ENCODE results near the gene PRKCA.
"Not testable (repeated sequence)": the region's sequence is repeated elsewhere in the genome, so short reads cannot be mapped to it uniquely, and the experiment has no call there.

The PRKCA gene

DNA sequence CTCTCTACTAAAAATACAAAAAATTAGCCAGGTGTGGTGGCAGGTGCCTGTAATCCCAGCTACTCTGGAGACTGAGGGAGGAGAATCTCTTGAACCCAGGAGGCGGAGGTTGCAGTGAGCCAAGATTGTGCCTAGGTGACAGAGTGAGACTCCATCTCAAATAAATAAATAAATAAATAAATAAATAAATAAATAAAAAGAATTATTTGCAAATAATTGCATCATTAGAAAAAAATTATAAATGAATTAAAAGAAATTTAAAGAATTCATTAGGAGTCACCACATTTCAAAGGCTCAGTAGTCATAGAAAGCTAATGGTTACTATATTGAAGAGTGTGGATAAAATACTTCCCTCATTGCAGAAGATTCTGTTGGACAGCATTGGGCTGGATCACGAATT, 322.2 kb downstream of the PRKCA start:
- not testable (repeated sequence) for H3K27me3 Mint-ChIP-seq, DNase-seq, H3K9me3 Mint-ChIP-seq, H3K4me3 Mint-ChIP-seq, H3K27ac Mint-ChIP-seq, ATAC-seq
- Mint-ChIP-seq H3K4me1 (peaks cover 27% of the 10 kb centered on the region), H3K36me3 (ENCODE audit: low read depth) (peaks cover 16% of the 10 kb centered on the region)

GRCh38 chr17:66625311-66625767, 322.9 kb downstream of the PRKCA start:
- ATAC-seq (no peak), DNase-seq (no peak)
- Mint-ChIP-seq H3K27me3 (no peaks in the 10 kb centered on the region), H3K9me3 (no peaks in the 10 kb centered on the region), H3K36me3 (ENCODE audit: low read depth) (peaks cover 16% of the 10 kb centered on the region), H3K4me3 (no peak overlapping the region), H3K27ac (peak overlapping the region; percentile 19), H3K4me1 (peaks cover 28% of the 10 kb centered on the region)

DNA sequence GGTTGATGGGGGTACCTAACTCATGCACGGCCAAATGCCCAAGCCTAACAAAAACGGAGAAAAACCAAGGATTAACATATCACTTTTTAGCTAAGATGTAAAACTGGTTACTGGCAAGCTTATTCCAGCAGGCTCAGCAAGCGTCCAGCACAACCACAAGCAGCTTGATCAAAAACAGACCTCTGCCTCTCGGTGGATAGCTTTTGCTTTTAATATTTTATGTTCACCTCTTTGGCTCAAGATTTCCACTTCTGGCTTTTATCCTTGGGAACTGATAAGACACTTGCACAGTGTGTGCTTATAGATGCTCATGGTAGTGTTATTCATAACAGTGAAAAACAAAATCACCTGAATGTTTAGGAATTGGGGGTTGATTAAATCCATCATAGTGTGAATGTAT, 325.6 kb downstream of the PRKCA start:
- ATAC-seq = no peak
- Mint-ChIP-seq H3K27ac (no peak overlapping the region), H3K4me3 (no peak overlapping the region), H3K4me1 (peaks cover 38% of the 10 kb centered on the region), H3K36me3 (ENCODE audit: low read depth) (peaks cover 3% of the 10 kb centered on the region), H3K27me3 (no peaks in the 10 kb centered on the region), H3K9me3 (no peaks in the 10 kb centered on the region)
- no peak for DNase-seq

DNA sequence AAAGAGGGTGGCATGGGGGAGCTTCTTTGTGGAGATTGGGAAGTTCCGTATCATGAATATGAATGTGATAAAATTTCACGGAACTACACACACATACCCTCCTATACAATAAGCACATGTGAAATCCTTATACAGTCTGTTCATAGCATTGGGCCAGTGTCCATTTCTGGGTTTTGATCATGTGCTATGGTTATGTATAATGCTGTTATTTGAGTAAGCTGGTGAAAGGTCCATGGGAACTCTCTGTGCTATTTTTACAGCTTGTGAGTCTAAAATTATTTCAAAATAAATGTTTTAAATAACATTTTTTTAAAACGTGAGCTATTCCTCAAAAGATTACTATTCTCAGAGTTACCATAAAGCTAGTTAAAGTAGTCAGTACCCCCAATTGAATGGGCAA, 327.3 kb downstream of the PRKCA start:
- ATAC-seq (no peak), DNase-seq (no peak)
- Mint-ChIP-seq H3K4me3 (no peak overlapping the region), H3K27me3 (no peaks in the 10 kb centered on the region), H3K36me3 (ENCODE audit: low read depth) (peaks cover 3% of the 10 kb centered on the region), H3K9me3 (no peaks in the 10 kb centered on the region), H3K4me1 (peaks cover 45% of the 10 kb centered on the region), H3K27ac (no peak overlapping the region)

DNA sequence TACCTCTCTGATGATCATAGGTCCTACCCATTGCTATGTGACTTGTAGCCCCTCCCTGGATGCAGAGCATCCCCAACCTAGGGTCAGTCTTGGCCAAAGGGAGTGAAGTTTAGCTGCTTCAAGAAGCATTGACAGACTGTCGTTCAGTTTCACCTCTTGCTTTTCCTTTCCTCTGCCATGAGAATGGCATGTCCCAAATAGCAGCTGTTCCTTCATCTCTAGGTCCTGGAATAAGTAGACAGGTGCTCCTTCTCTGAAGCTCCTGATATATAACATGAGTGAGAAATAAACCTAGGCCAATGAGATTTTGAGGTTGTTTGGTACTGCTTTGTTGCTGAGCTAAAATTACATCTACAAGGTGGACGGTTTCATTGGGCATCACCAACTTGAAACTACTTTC, 328.0 kb downstream of the PRKCA start:
- DNase-seq (no peak), ATAC-seq (no peak)
- Mint-ChIP-seq H3K36me3 (ENCODE audit: low read depth) (peaks cover 3% of the 10 kb centered on the region), H3K27me3 (no peaks in the 10 kb centered on the region), H3K4me3 (no peak overlapping the region), H3K4me1 (peaks cover 47% of the 10 kb centered on the region), H3K27ac (no peak overlapping the region), H3K9me3 (no peaks in the 10 kb centered on the region)

DNA sequence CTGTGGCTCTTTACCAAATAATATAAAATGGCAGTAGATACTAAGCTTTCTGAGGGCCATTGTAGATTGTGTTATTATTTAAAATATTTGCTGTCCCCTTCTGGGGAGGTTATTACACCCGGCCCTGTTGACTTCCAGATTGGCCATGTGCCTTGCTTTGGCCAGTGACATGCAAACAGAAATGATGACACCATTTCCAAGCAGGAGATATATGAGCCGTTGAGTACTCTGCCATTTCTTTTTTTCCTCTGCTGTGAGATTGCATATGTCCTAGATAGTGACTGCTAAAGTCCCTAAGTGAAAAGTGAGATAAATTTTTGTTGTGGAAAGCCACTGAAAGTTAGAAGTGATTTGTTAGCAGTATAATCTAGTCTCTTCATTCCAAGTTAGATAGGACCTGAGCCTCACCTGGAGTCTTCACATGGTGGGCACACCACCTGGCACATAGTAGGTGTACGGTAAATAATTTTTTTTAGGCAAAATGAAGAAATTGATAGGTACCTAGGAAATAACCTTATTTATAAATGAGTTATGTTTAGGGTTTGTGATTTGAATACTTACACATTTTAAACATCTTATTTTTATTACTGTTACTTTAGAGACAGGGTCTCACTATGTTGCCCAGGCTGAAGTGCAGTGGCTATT, 328.5 kb downstream of the PRKCA start:
- Mint-ChIP-seq H3K27me3 (no peaks in the 10 kb centered on the region), H3K27ac (no peak overlapping the region), H3K4me3 (no peak overlapping the region), H3K4me1 (peaks cover 53% of the 10 kb centered on the region), H3K9me3 (no peaks in the 10 kb centered on the region), H3K36me3 (ENCODE audit: low read depth) (peaks cover 3% of the 10 kb centered on the region)
- ATAC-seq (no peak), DNase-seq (no peak)

GRCh38 chr17:66632731-66633130, 330.3 kb downstream of the PRKCA start:
- ATAC-seq (no peak), DNase-seq (no peak)
- H3K4me3 Mint-ChIP-seq = peak overlapping the region; percentile 1
- H3K36me3 Mint-ChIP-seq (ENCODE audit: low read depth) = peaks cover 3% of the 10 kb centered on the region
- H3K27ac Mint-ChIP-seq = peak overlapping the region; percentile 84
- H3K27me3 Mint-ChIP-seq = no peaks in the 10 kb centered on the region
- peaks cover 62% of the 10 kb centered on the region for H3K4me1 Mint-ChIP-seq
- H3K9me3 Mint-ChIP-seq = no peaks in the 10 kb centered on the region

DNA sequence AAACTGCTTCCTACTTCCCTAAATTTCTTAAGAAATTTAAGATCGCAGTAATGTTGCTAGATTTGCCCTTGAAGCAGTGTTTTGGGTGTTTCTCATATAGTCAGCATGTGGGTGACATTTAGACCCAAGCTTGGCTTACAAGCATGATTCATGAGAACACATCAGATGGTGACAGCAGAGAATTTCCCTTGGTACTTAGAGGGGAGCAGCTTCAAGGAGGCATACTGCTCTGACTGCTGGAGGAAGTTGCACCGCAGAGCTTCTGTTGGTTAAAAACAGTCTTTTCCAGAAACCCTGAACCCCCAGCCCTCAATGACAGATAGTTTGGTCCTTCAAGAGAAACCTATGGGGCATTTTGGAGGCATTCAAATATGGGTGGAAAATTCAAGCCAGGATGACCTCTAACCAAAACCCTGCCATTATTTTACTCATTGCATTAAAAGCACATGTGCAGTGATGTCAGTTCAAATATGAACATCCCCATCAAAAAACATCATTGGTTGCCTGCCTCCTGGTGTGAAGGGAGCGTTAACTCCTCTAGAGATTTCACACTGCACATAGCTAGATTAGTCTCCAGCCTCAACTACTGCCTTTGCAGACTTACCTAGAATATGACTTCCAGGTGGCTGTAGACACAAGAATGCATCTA, 331.0 kb downstream of the PRKCA start:
- no peaks in the 10 kb centered on the region for H3K27me3 Mint-ChIP-seq
- peaks cover 66% of the 10 kb centered on the region for H3K4me1 Mint-ChIP-seq
- H3K4me3 Mint-ChIP-seq = peak overlapping the region; percentile 15
- ATAC-seq (peak; percentile 98), DNase-seq (peak; percentile 51)
- H3K36me3 Mint-ChIP-seq (ENCODE audit: low read depth) = peaks cover 3% of the 10 kb centered on the region
- H3K27ac Mint-ChIP-seq = peak overlapping the region; percentile 84
- no peaks in the 10 kb centered on the region for H3K9me3 Mint-ChIP-seq

DNA sequence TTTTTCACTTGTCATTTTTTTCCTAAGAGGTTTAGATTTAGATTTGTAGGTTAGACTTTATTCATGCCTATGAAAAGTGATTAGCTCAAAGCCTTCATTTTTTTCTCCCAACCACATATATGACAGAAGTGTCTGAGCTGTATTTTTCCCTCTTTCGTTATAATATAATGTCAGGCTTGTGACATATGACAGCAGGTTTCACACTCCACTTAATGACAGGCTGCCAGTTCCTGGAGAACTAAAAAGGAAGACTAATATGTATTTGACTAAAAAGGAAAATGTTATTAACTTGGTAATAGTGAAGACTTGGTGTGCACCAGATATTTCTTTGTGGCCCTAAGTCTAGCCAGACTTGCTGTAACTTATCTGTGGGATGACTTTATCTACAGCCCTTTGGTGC, 331.8 kb downstream of the PRKCA start:
- no peaks in the 10 kb centered on the region for H3K9me3 Mint-ChIP-seq
- DNase-seq (no peak), ATAC-seq (no peak)
- no peak overlapping the region for H3K4me3 Mint-ChIP-seq
- H3K36me3 Mint-ChIP-seq (ENCODE audit: low read depth) = peaks cover 3% of the 10 kb centered on the region
- peaks cover 73% of the 10 kb centered on the region for H3K4me1 Mint-ChIP-seq
- H3K27me3 Mint-ChIP-seq = no peaks in the 10 kb centered on the region
- H3K27ac Mint-ChIP-seq = peak overlapping the region; percentile 84

DNA sequence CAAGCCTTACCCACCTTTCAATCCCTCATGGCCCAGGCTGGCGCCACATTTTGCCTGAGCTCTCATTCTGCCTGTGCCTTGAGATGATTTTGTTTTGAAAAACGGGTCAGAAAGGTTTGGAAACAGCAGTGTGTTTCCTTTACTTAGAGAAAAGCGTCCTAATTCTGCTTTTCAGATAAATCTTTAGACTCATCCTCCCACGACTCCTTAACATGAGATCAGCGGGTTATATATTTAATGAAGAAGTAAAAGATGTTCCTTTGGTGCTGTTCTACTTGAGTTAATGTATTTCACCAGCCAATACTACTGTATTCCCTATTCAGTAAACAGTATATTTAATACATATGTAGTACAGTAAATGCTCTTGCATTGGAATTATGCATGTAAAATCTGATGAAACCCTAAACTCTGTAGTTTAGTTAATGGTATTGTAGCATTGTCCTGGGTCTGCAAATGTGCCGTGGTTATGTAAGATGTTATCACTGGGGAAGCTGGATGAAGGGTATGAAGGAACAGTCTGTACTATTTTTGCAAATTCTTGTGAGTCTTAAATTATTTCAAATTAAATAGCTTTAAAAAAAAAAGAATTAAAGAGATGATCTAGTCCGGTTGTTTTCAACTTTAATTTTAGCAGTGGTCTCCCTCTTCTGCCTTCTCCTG, 333.1 kb downstream of the PRKCA start:
- Mint-ChIP-seq H3K4me1 (peaks cover 72% of the 10 kb centered on the region), H3K9me3 (no peaks in the 10 kb centered on the region), H3K27me3 (no peaks in the 10 kb centered on the region), H3K36me3 (ENCODE audit: low read depth) (peaks cover 3% of the 10 kb centered on the region), H3K27ac (peak overlapping the region; percentile 84), H3K4me3 (no peak overlapping the region)
- ATAC-seq (no peak), DNase-seq (no peak)

DNA sequence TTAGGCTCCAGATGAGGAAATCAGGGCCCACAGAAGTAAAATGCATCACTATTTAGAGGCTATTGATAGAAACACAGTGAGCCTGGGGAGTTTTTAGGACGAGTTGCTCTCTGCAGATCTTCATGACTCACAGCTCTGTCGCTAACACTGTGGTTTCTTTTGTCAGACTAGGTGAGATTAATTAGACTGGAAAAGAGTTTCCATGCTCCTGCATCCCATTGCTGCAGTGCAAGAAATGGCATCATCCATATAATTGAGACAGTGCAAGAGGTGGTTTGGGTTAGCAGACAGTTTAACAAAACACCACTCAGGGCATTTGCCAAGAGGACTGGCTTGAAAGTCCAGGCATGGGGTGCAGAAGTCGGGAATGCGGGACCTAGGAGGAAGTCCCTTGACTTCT, 333.7 kb downstream of the PRKCA start:
- Mint-ChIP-seq H3K9me3 (no peaks in the 10 kb centered on the region), H3K27me3 (no peaks in the 10 kb centered on the region), H3K36me3 (ENCODE audit: low read depth) (peaks cover under 1% of the 10 kb centered on the region), H3K4me3 (no peak overlapping the region), H3K4me1 (peaks cover 71% of the 10 kb centered on the region), H3K27ac (peak overlapping the region; percentile 53)
- ATAC-seq (peak; percentile 25), DNase-seq (no peak)

- Mint-ChIP-seq H3K27ac (no peak overlapping the region), H3K9me3 (no peaks in the 10 kb centered on the region), H3K27me3 (no peaks in the 10 kb centered on the region), H3K36me3 (ENCODE audit: low read depth) (peaks cover 11% of the 10 kb centered on the region), H3K4me3 (no peak overlapping the region), H3K4me1 (peaks cover 67% of the 10 kb centered on the region)
- DNase-seq = no peak
- ATAC-seq = no peak
Observed at GRCh38 chr17:66637491-66637890, 335.1 kb downstream of the PRKCA start.

GRCh38 chr17:66638707-66639479, 336.5 kb downstream of the PRKCA start:
- H3K36me3 Mint-ChIP-seq (ENCODE audit: low read depth) = peaks cover 16% of the 10 kb centered on the region
- ATAC-seq = peak; percentile 10
- H3K9me3 Mint-ChIP-seq = no peaks in the 10 kb centered on the region
- no peak overlapping the region for H3K4me3 Mint-ChIP-seq
- H3K4me1 Mint-ChIP-seq = peaks cover 54% of the 10 kb centered on the region
- H3K27ac Mint-ChIP-seq = peak overlapping the region; percentile 59
- DNase-seq = no peak
- no peaks in the 10 kb centered on the region for H3K27me3 Mint-ChIP-seq

- Mint-ChIP-seq H3K4me1 (peaks cover 18% of the 10 kb centered on the region), H3K36me3 (ENCODE audit: low read depth) (peaks cover 41% of the 10 kb centered on the region), H3K9me3 (no peaks in the 10 kb centered on the region), H3K27me3 (no peaks in the 10 kb centered on the region), H3K27ac (peak overlapping the region; percentile 42), H3K4me3 (no peak overlapping the region)
- ATAC-seq (no peak), DNase-seq (no peak)
Observed at GRCh38 chr17:66643815-66644710, 341.6 kb downstream of the PRKCA start.
